IMR-90 (cell line): Measurements from ENCODE around the gene DMRT1. TPM values are rescaled to one million over a fixed set of nuclear protein-coding genes. Genes with fewer than 3 reads are reported as not detected.

Source experiments
- ATAC-seq: fragments of 200-7000 bp; cut with Tn5 transposase; 2 replicates; pipeline ENCODE4 v1.9.1; 2020; ENCODE audit warnings: low read depth, mild to moderate bottlenecking, moderate library complexity
- Bru-seq: library from RNA; stranded (reverse); fragments of 400-500 nt; gene quantifications from one replicate; lab custom pipeline; 2021; lab: Mats Ljungman, UMichigan
- BruChase-seq, 2 experiments: library from RNA; stranded (reverse); fragments of 400-500 nt; gene quantifications; one replicate each; lab custom pipeline; 2021; lab: Mats Ljungman, UMichigan
- BruUV-seq: library from RNA; stranded (reverse); fragments of 400-500 nt; replicated peaks from 2 replicates; lab custom pipeline; 2021; lab: Mats Ljungman, UMichigan
- CTCF ChIA-PET: fragments of 300-600 bp; formaldehyde crosslinking; extraction: SDS; loops from one replicate; lab custom pipeline; 2021; ENCODE audit warnings: antibody characterized with exemption; lab: Yijun Ruan, JAX
- POLR2A ChIA-PET: fragments of 300-600 bp; sonication (Branson Sonifier 250); formaldehyde crosslinking; loops from one replicate; lab custom pipeline; 2022; ENCODE audit warnings: antibody characterized with exemption; ENCODE audit not compliant: unreplicated experiment; lab: Charles Lee
- DNase-seq: peaks from one replicate; pipeline ENCODE4 v3.0.0; 2013
- H2AFZ ChIP-seq: replicated peaks from 2 replicates; pipeline ENCODE3; 2013; ENCODE audit warnings: low read length, mild to moderate bottlenecking; ENCODE audit not compliant: poor library complexity
- H2AK5ac ChIP-seq: 2 replicates; pipeline ENCODE4 v1.6.1; 2013; ENCODE audit warnings: low read depth, low read length, inconsistent platforms
- H2AK9ac ChIP-seq: replicated peaks from 2 replicates; pipeline ENCODE3; 2013; ENCODE audit warnings: mild to moderate bottlenecking, low read depth, low read length, moderate library complexity; ENCODE audit not compliant: poor library complexity
- H2BK120ac ChIP-seq: 2 replicates; pipeline ENCODE4 v1.6.1; 2013; ENCODE audit warnings: low read depth, low read length, inconsistent platforms
- H2BK15ac ChIP-seq: 3 replicates; pipeline ENCODE4 v1.6.1; 2013; ENCODE audit warnings: low read depth, low read length, inconsistent platforms
- H2BK20ac ChIP-seq: 2 replicates; pipeline ENCODE4 v1.6.1; 2013; ENCODE audit warnings: low read depth, mild to moderate bottlenecking, inconsistent platforms, low read length, moderate library complexity
- H2BK5ac ChIP-seq: 2 replicates; pipeline ENCODE4 v1.6.1; 2013; ENCODE audit warnings: mild to moderate bottlenecking, low read depth, low read length, inconsistent platforms; ENCODE audit not compliant: poor library complexity, severe bottlenecking
- H3K14ac ChIP-seq: replicated peaks from 2 replicates; pipeline ENCODE4 v1.6.1; 2013; ENCODE audit warnings: low read depth, low read length, inconsistent platforms
- H3K18ac ChIP-seq: 2 replicates; pipeline ENCODE4 v1.6.1; 2013; ENCODE audit warnings: low read depth, low read length, control low read depth
- H3K23ac ChIP-seq: 2 replicates; pipeline ENCODE4 v1.6.1; 2013; ENCODE audit warnings: low read depth, low read length, inconsistent platforms
- H3K27ac ChIP-seq: 2 replicates; pipeline ENCODE4 v1.5.1; 2013; ENCODE audit warnings: mild to moderate bottlenecking, control low read depth, low read length; ENCODE audit not compliant: insufficient read depth
- H3K27me3 ChIP-seq: 2 replicates; pipeline ENCODE4 v1.6.1; 2013; ENCODE audit warnings: low read length; ENCODE audit not compliant: control insufficient read depth, insufficient read depth
- H3K36me3 ChIP-seq: 2 replicates; pipeline ENCODE4 v1.6.1; 2013; ENCODE audit warnings: low read length, mixed read lengths; ENCODE audit not compliant: control insufficient read depth, insufficient read depth
- H3K4ac ChIP-seq: 2 replicates; pipeline ENCODE4 v1.6.1; 2013; ENCODE audit warnings: low read depth, low read length, inconsistent platforms
- H3K4me1 ChIP-seq: 2 replicates; pipeline ENCODE4 v1.6.1; 2013; ENCODE audit warnings: low read length, mixed read lengths; ENCODE audit not compliant: control insufficient read depth, insufficient read depth
- H3K4me2 ChIP-seq: 2 replicates; pipeline ENCODE4 v1.6.1; 2013; ENCODE audit warnings: low read depth, mild to moderate bottlenecking, control low read depth, low read length, moderate library complexity
- H3K4me3 ChIP-seq: 2 replicates; pipeline ENCODE4 v1.5.1; 2013; ENCODE audit warnings: low read depth, mild to moderate bottlenecking, control low read depth, low read length, moderate library complexity; ENCODE audit not compliant: insufficient read depth
- H3K56ac ChIP-seq: 2 replicates; pipeline ENCODE4 v1.6.1; 2013; ENCODE audit warnings: low read length, inconsistent platforms; ENCODE audit not compliant: insufficient read depth; ENCODE audit errors: extremely low read depth
- H3K79me1 ChIP-seq, 2 experiments: 2 replicates each; pipeline ENCODE4 v1.6.1; 2013; ENCODE audit warnings: low read length in 2 of 2, inconsistent platforms in 1 of 2, low read depth in 1 of 2
- H3K9ac ChIP-seq: 2 replicates; pipeline ENCODE4 v1.6.1; 2013; ENCODE audit warnings: low read depth, low read length, control low read depth
- H3K9me1 ChIP-seq: 2 replicates; pipeline ENCODE4 v1.6.1; 2013; ENCODE audit warnings: low read length, inconsistent platforms; ENCODE audit not compliant: insufficient read depth
- H3K9me3 ChIP-seq: 2 replicates; pipeline ENCODE4 v1.6.1; 2013; ENCODE audit warnings: low read length; ENCODE audit not compliant: control insufficient read depth, insufficient read depth
- H4K20me1 ChIP-seq: 2 replicates; pipeline ENCODE4 v1.6.1; 2013; ENCODE audit warnings: low read length, inconsistent platforms; ENCODE audit not compliant: insufficient read depth
- H4K5ac ChIP-seq: 2 replicates; pipeline ENCODE4 v1.6.1; 2013; ENCODE audit warnings: mild to moderate bottlenecking, low read depth, low read length, control low read depth
- H4K8ac ChIP-seq, 2 experiments: 2 replicates each; pipeline ENCODE4 v1.6.1; 2013; ENCODE audit warnings: low read depth in 2 of 2, low read length in 2 of 2, control low read depth in 1 of 2, inconsistent platforms in 1 of 2
- H4K91ac ChIP-seq: 2 replicates; pipeline ENCODE4 v1.6.1; 2013; ENCODE audit warnings: low read depth, low read length, inconsistent platforms; ENCODE audit not compliant: insufficient read depth
- FOS ChIP-seq: fragments of 150-350 bp; IDR thresholded peaks from 2 replicates; pipeline ENCODE4 v1.6.1; 2016; ENCODE audit warnings: low read depth, low read length
- RAD21 ChIP-seq: IDR thresholded peaks from 2 replicates; pipeline ENCODE4 v1.6.1; 2012; ENCODE audit warnings: low read length, improper control_type of control experiment
- WGBS, 2 experiments: methylation state at CpG; one replicate each; pipeline versions ENCODE4 v1.1.5 to v1.1.7; 2013; ENCODE audit warnings: missing lambda C conversion rate in 2 of 2; ENCODE audit not compliant: insufficient read length in 1 of 2; ENCODE audit errors: extremely low coverage in 2 of 2; 5-methylcytosine and 5-hydroxymethylcytosine counted together
- dilution Hi-C: fragments of 300-500 bp; cut with HindIII; formaldehyde crosslinking; loops from one replicate; pipeline ENCODE4 v1.14.3; 2018; ENCODE audit warnings: low sequenced_read_pairs; ENCODE audit not compliant: unreplicated experiment
- in situ Hi-C: fragments of 300-500 bp; cut with MboI; formaldehyde crosslinking; loops from 3 replicates; pipeline ENCODE4 v1.14.3; 2019; ENCODE audit warnings: low sequenced_read_pairs, inconsistent platforms, mixed read lengths
- intact Hi-C: fragments of 100-400 bp; cut with micrococcal nuclease; formaldehyde crosslinking; loops from 2 replicates; pipeline ENCODE4 v1.10.0; 2022
- long read RNA-seq: library from polyadenylated mRNA; unstranded; transcript quantifications from one replicate; pipeline ENCODE4 v2.0.0, GENCODE V29; 2021; ENCODE audit not compliant: unreplicated experiment
- polyA plus RNA-seq, 3 experiments: library from polyadenylated mRNA; depleted of rRNA; stranded (reverse); fragments of >200 nt; gene quantifications; 2 replicates each; pipeline ENCODE4 v1.2.3, GENCODE V29; 2012; ENCODE audit warnings: low replicate concordance in 1 of 3
- total RNA-seq: library from RNA; depleted of rRNA; stranded (reverse); fragments of >200 nt; gene quantifications from 2 replicates; pipeline ENCODE4 v1.2.3, GENCODE V29; 2012; rRNA removed
- TF ChIP-seq, protein P1 (sequence below): conservative IDR thresholded peaks from 2 replicates; pipeline ENCODE4 v1.5.1; 2012; ENCODE audit warnings: mild to moderate bottlenecking, low read depth, low read length, improper control_type of control experiment

The DMRT1 gene
- total RNA-seq = under 0.01 TPM in 1 of 2 replicates, not detected in the other
- not detected in 2 replicates for polyA plus RNA-seq (2012; rRNA removed)
- polyA plus RNA-seq (2012; cell fraction: cytosol; rRNA removed) = not detected in 2 replicates
- not detected in 2 replicates for polyA plus RNA-seq (2012; cell fraction: nucleus; rRNA removed; ENCODE audit: low replicate concordance)
- Bru-seq, nascent RNA = percentile 2 among the genes with signal in this experiment
- percentile 3 among the genes with signal in this experiment for BruChase-seq, experiment 1, labeled RNA remaining after a 6-hour chase
- percentile 6 among the genes with signal in this experiment for BruChase-seq, experiment 2, labeled RNA remaining after a 2-hour chase
- long read RNA-seq = 0 reads

DNA sequence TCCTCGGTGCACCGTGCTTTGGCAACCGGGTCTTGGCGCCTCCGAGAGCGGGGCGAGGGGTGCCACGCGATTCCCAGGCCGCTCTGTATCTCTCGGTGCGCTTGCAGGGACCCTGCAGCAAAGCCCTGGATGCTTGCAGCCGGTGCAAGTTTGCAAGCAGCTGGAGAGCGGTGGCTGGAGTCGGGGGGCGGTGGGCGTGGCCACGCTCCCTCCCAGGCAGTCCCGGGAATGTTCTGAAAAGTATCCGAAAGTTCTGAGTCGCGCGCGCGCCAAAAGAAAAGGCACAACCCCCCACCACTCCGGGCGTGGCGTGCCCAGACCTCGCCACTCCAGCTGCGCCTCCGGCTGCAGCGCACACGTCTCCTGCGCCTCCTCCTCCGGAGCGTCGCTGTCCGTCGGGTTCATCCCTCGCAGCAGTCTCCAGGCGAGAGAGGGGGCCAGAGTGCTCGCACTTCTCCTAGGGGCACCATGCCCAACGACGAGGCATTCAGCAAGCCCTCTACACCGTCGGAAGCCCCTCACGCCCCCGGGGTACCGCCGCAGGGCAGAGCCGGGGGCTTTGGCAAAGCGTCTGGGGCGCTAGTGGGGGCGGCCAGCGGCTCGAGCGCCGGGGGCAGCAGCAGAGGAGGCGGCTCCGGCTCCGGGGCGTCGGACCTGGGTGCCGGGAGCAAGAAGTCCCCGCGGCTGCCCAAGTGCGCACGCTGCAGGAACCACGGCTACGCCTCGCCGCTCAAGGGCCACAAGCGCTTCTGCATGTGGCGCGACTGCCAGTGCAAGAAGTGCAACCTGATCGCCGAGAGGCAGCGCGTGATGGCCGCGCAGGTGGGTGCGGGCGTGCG is at the start of gene DMRT1:
Gene DMRT1, plus strand, starts transcription at position 327 of the 839 bp plus-strand sequence. Its CDS starts 142 bp downstream, at position 469.
- Histone ChIP-seq H2BK120ac (no peak within 1 kb of the TSS), H3K9me3 (no peaks in the 10 kb centered on the region), H3K4me1 (no peaks in the 10 kb centered on the region), H3K36me3 (no peaks in the 10 kb centered on the region), H2BK5ac (no peak within 1 kb of the TSS), H3K14ac (no peak within 1 kb of the TSS), H2AK9ac (no peak within 1 kb of the TSS), H2BK15ac (no peak within 1 kb of the TSS), H3K4ac (no peak within 1 kb of the TSS), H2AK5ac (no peak within 1 kb of the TSS), H3K9ac (no peak within 1 kb of the TSS), H4K91ac (no peak within 1 kb of the TSS), H2BK20ac (no peak within 1 kb of the TSS), H3K4me3 (no peak within 1 kb of the TSS; the same call in 1 of the 2 replicates), H4K8ac (no peak within 1 kb of the TSS), H3K79me1 (no peaks in the 10 kb centered on the region), H3K27me3 (peaks cover 44% of the 10 kb centered on the region), H3K23ac (no peak within 1 kb of the TSS; the same call in 1 of the 2 replicates), H4K20me1 (no peaks in the 10 kb centered on the region), H4K5ac (no peak within 1 kb of the TSS), H3K27ac (no peak within 1 kb of the TSS), H3K4me2 (no peak within 1 kb of the TSS), H3K56ac (no peak within 1 kb of the TSS), H3K9me1 (no peaks in the 10 kb centered on the region), H2AFZ (peak within 1 kb of the TSS; percentile 51), H3K18ac (no peak within 1 kb of the TSS)
- dilution Hi-C loops = no loop called here
- BruUV-seq = no TSS peak
- intact Hi-C loops = no loop called here
- WGBS, 2 experiments = 1% methylated on average over 44 of the region's 84 CpGs; no CpG with 5 or more reads in 1 of the 2 experiments
- ATAC-seq (peak; percentile 24; the same call in 1 of the 2 replicates), DNase-seq (no peak)
- in situ Hi-C loops = no loop called here
- ChIA-PET POLR2A (no interaction called here), CTCF (no interaction called here)
- TF ChIP-seq RAD21 (no peak), FOS (no peak)
- TF ChIP-seq, protein P1, sequence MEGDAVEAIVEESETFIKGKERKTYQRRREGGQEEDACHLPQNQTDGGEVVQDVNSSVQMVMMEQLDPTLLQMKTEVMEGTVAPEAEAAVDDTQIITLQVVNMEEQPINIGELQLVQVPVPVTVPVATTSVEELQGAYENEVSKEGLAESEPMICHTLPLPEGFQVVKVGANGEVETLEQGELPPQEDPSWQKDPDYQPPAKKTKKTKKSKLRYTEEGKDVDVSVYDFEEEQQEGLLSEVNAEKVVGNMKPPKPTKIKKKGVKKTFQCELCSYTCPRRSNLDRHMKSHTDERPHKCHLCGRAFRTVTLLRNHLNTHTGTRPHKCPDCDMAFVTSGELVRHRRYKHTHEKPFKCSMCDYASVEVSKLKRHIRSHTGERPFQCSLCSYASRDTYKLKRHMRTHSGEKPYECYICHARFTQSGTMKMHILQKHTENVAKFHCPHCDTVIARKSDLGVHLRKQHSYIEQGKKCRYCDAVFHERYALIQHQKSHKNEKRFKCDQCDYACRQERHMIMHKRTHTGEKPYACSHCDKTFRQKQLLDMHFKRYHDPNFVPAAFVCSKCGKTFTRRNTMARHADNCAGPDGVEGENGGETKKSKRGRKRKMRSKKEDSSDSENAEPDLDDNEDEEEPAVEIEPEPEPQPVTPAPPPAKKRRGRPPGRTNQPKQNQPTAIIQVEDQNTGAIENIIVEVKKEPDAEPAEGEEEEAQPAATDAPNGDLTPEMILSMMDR = no peak
